ENCODE measurements around the gene MAP4K3. TPM values are rescaled to one million over a fixed set of nuclear protein-coding genes. Genes with fewer than 3 reads are reported as not detected.
"Not testable (repeated sequence)": the region's sequence is repeated elsewhere in the genome, so short reads cannot be mapped to it uniquely, and the experiment has no call there.

The MAP4K3 gene
- polyA plus RNA-seq, 1 experiment: 45.5 TPM

DNA sequence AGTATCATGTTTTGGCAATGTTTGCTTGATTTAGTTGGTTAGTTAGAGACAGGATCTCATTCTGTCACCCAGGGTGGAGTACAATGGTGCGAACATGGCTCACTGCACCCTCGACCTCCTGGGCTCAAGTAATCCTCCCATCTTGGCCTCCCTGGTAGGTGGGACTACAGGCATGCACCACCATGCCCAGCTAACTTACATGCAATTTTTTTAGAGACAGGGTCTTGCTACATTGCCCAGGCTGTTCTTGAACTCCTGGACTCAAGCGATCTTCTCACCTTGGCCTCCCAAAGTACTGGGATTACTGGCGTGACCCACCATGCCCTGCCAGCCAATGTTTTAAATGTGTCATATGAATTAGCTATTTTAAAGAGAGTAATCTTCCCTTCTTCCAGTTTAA lies 177.0 kb downstream of the MAP4K3 start:
- ChIA-PET CTCF (no interaction called here), POLR2A (no interaction called here)
- peaks cover 3% of the 10 kb centered on the region; the same call in 1 of the 2 replicates for H3K36me3 ChIP-seq (ENCODE audit: control insufficient read depth, insufficient read depth, low read length)
- TF ChIP-seq, protein P1, sequence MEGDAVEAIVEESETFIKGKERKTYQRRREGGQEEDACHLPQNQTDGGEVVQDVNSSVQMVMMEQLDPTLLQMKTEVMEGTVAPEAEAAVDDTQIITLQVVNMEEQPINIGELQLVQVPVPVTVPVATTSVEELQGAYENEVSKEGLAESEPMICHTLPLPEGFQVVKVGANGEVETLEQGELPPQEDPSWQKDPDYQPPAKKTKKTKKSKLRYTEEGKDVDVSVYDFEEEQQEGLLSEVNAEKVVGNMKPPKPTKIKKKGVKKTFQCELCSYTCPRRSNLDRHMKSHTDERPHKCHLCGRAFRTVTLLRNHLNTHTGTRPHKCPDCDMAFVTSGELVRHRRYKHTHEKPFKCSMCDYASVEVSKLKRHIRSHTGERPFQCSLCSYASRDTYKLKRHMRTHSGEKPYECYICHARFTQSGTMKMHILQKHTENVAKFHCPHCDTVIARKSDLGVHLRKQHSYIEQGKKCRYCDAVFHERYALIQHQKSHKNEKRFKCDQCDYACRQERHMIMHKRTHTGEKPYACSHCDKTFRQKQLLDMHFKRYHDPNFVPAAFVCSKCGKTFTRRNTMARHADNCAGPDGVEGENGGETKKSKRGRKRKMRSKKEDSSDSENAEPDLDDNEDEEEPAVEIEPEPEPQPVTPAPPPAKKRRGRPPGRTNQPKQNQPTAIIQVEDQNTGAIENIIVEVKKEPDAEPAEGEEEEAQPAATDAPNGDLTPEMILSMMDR (IDR thresholded peaks at IDR 0.05; ENCODE audit: insufficient read depth, low read depth, low read length): no peak
- H3K4me3 ChIP-seq (ENCODE audit: low read depth, low read length): no peak overlapping the region
- H3K27me3 ChIP-seq (ENCODE audit: control insufficient read depth, insufficient read depth, low read length): no peaks in the 10 kb centered on the region
- no peak for DNase-seq (ENCODE audit: low read depth)

DNA sequence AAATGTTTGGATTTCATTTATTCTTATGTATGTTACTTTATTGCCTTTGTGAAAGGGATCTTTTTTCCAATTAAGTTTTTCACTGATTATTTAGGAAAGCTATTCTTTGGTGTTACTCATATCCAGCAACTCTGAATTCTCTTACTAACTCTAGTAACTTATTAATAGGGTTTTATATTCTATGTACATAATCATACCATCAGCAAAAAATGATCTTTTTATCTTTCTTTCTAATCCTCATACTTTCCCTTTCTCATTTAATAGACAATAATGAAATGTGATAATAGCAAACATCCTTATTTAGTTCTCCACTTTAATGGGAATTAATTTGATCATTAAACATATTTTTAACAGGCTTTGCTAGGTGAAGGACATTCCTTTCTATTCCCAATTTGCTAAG lies 181.0 kb downstream of the MAP4K3 start:
- H3K36me3 ChIP-seq (ENCODE audit: control insufficient read depth, insufficient read depth, low read length): peaks cover 4% of the 10 kb centered on the region; the same call in 1 of the 2 replicates
- H3K4me3 ChIP-seq (ENCODE audit: low read depth, low read length): no peak overlapping the region
- POLR2A ChIA-PET: no interaction called here
- no peak for DNase-seq (ENCODE audit: low read depth)
- TF ChIP-seq, protein P1 (IDR thresholded peaks at IDR 0.05; ENCODE audit: insufficient read depth, low read depth, low read length): no peak
- no peaks in the 10 kb centered on the region for H3K27me3 ChIP-seq (ENCODE audit: control insufficient read depth, insufficient read depth, low read length)
- CTCF ChIA-PET: no interaction called here

DNA sequence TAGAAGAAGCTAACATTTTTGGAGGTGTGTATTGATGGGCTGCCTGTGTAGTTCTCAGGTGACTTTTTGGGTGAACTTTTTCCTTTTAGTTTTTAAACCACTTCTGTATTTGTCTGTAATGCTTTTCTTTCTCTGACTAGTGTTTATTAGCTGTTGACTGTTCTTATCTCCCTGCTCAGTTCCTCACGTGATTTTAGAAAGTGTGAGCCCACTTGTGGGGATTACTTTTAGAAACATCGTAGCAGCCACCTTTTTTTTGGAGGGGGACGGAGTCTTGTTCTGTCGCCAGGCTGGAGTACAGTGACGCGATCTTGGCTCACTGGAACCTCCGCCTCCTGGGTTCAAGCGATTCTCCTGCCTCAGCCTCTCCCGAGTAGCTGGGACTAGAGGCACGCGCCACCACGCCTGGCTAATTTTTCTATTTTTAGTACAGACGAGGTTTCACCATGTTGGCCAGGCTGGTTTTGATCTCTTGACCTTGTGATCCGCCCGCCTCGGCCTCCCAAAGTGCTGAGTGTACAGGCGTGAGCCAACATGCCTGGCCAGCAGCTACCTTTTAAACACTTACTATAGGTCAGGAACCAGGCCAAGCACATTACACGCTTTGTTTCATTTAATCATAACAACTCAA lies 184.1 kb downstream of the MAP4K3 start:
- TF ChIP-seq, protein P1 (IDR thresholded peaks at IDR 0.05; ENCODE audit: insufficient read depth, low read depth, low read length): no peak
- H3K4me3 ChIP-seq (ENCODE audit: low read depth, low read length): no peak overlapping the region
- H3K36me3 ChIP-seq (ENCODE audit: control insufficient read depth, insufficient read depth, low read length): peaks cover 4% of the 10 kb centered on the region; the same call in 1 of the 2 replicates
- H3K27me3 ChIP-seq (ENCODE audit: control insufficient read depth, insufficient read depth, low read length): no peaks in the 10 kb centered on the region
- no peak for DNase-seq (ENCODE audit: low read depth)
- ChIA-PET POLR2A (interaction anchor here (0.7 kb wide), 1 partner anchor 314 kb away, joined by 4 read pairs; no protein-coding TSS in a partner anchor), CTCF (interaction anchor here (1.3 kb wide), 1 partner anchor 37 kb away, joined by 4 read pairs; no protein-coding TSS in a partner anchor)

DNA sequence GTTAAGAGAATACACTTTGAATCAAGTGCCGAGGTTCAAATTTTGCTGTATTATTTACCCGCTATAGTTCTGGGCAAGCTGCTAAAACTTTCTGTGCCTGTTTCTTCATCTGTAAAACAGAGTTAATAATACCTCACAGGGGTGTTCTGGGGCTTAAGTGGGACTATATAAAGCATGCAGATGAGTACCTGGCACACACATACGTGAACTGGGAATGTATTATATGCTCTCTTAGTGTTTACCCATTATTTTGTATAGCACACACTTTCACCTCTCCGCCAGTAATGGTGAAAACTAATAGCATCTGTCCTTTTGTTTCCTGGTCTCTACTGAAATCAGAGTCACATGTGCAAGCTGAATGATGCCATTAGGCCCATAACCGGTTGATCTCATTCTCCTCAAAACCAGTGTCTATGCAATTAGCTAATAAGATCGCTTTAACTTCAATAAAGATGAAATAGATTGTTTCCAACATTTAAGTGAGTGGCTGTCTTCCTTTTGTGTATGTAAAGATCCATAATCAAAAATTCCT lies 189.5 kb downstream of the MAP4K3 start:
- H3K36me3 ChIP-seq (ENCODE audit: control insufficient read depth, insufficient read depth, low read length): no peaks in the 10 kb centered on the region
- ChIA-PET POLR2A (no interaction called here), CTCF (no interaction called here)
- H3K4me3 ChIP-seq (ENCODE audit: low read depth, low read length): no peak overlapping the region
- H3K27me3 ChIP-seq (ENCODE audit: control insufficient read depth, insufficient read depth, low read length): no peaks in the 10 kb centered on the region
- TF ChIP-seq, protein P1 (IDR thresholded peaks at IDR 0.05; ENCODE audit: insufficient read depth, low read depth, low read length): no peak
- no peak for DNase-seq (ENCODE audit: low read depth)

DNA sequence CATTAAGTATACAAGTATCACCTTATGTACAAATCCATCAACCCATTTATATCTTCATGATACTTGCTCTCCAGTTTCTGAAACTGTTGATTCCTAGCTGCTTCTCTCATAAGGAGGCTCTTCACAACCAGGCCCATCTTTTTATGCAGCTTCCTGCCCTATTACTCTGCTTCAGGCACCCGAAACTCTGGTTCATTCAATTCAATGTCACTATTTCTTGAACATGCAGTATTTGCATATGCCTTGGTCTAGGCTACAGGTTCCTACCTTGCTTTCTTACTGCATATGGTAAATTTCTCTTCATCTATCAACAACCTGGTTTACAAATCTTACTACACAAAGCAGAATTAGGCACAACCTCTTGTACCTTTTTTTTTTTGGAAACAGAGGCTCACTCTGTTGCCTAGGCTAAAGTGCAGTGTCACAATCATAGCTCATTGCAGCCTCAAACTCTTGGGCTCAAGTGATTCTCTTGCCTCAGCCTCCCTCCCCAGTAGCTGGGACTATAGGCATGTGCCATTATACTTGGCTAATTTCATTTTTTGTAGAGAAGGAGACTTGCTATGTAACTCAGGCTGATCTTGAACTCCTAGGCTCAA lies 190.6 kb downstream of the MAP4K3 start:
- Histone ChIP-seq H3K4me3 (ENCODE audit: low read depth, low read length) (no peak overlapping the region), H3K27me3 (ENCODE audit: control insufficient read depth, insufficient read depth, low read length) (no peaks in the 10 kb centered on the region), H3K36me3 (ENCODE audit: control insufficient read depth, insufficient read depth, low read length) (no peaks in the 10 kb centered on the region)
- ChIA-PET POLR2A (no interaction called here), CTCF (interaction anchor here (1.3 kb wide), 1 partner anchor 23 kb away, joined by 6 read pairs; no protein-coding TSS in a partner anchor)
- TF ChIP-seq, protein P1 (IDR thresholded peaks at IDR 0.05; ENCODE audit: insufficient read depth, low read depth, low read length): no peak
- no peak for DNase-seq (ENCODE audit: low read depth)

DNA sequence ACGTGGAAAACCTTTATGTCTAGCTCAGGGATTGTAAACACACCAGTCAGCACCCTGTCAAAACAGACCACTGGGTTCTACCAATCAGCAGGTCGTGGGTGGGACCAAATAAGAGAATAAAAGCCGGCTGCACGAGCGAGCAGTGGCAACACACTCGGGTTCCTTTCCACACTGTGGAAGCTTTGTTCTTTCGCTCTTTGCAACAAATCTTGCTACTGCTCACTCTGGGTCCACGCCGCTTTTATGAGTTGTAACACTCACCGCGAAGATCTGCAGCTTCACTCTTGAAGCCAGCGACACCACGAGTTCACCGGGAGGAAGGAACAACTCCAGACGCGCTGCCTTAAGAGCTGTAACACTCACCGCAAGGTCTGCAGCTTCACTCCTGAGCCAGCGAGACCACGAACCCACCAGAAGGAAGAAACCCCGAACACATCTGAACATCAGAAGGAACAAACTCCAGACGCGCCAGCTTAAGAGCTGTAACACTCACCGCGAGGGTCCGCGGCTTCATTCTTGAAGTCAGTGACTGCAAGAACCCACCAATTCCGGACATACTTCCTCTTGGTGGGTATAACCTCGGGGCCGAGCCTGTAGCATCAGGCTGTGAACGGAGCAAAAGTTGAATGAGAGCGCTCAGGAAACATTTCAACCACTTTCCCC lies 192.0 kb downstream of the MAP4K3 start:
- H3K4me3 ChIP-seq (ENCODE audit: low read depth, low read length); DNase-seq (ENCODE audit: low read depth); POLR2A ChIA-PET; H3K27me3 ChIP-seq (ENCODE audit: control insufficient read depth, insufficient read depth, low read length); H3K36me3 ChIP-seq (ENCODE audit: control insufficient read depth, insufficient read depth, low read length): not testable (repeated sequence)
- CTCF ChIA-PET: interaction anchor here (1.2 to 1.3 kb wide), 2 partner anchors 16 to 24 kb away, joined by 3 to 6 read pairs; no protein-coding TSS in a partner anchor

DNA sequence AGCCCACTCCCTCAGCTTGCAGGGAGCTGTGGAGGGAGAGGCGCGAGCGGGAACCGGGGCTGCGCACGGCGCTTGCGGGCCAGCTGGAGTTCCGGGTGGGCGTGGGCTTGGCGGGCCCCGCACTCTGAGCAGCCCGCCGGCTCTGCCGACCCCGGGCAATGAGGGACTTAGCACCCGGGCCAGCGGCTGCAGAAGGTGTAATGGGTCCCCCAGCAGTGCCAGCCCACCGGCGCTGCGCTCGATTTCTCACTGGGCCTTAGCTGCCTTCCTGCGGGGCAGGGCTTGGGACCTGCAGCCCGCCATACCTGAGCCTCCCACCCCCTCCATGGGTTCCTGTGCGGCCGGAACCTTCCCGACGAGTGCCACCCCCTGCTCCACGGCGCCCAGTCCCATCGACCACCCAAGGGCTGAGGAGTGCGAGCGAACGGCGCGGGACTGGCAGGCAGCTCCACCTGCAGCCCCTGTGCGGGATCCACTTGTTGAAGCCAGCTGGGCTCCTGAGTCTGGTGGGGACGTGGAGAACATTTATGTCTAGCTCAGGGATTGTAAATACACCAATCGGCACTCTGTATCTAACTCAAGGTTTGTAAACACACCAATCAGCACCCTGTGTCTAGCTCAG lies 192.7 kb downstream of the MAP4K3 start:
- POLR2A ChIA-PET; H3K4me3 ChIP-seq (ENCODE audit: low read depth, low read length); H3K27me3 ChIP-seq (ENCODE audit: control insufficient read depth, insufficient read depth, low read length); DNase-seq (ENCODE audit: low read depth); H3K36me3 ChIP-seq (ENCODE audit: control insufficient read depth, insufficient read depth, low read length): not testable (repeated sequence)
- CTCF ChIA-PET: interaction anchor here (1.0 to 1.2 kb wide), 2 partner anchors 15 to 16 kb away, joined by 3 to 4 read pairs; no protein-coding TSS in a partner anchor
